Thoracic aorta (tissue), 2 donors: ENCODE results near the gene PIK3C2G. TPM values are rescaled to one million over a fixed set of nuclear protein-coding genes. Genes with fewer than 3 reads are reported as not detected.

Experiments
- ATAC-seq: fragments of 150-250 bp; one replicate; pipeline ENCODE4 v1.8.0; 2017; ENCODE audit warnings: low read depth; ENCODE audit not compliant: insufficient number of reproducible peaks, low FRiP score
- DNase-seq: peaks from one replicate; pipeline ENCODE4 v3.0.0-alpha.2; 2020; ENCODE audit warnings: low spot score
- H3K27ac ChIP-seq, 2 donors: fragments of 200-600 bp; sonication (generic); 1 replicate in 1 of 2; 2 replicates in 1 of 2; pipeline ENCODE4 v1.5.1; 2016; ENCODE audit warnings: mild to moderate bottlenecking in 2 of 2, moderate library complexity in 2 of 2
- H3K27me3 ChIP-seq: fragments of 200-600 bp; sonication (generic); replicated peaks from 2 replicates; pipeline ENCODE4 v1.6.0; 2016; ENCODE audit warnings: mild to moderate bottlenecking; ENCODE audit not compliant: insufficient read depth
- H3K36me3 ChIP-seq: fragments of 200-600 bp; sonication (generic); one replicate; pipeline ENCODE4 v1.5.1; 2016
- H3K4me1 ChIP-seq, 2 donors: fragments of 200-600 bp; sonication (generic); 1 replicate in 1 of 2; 2 replicates in 1 of 2; pipeline versions ENCODE4 v1.5.1 to v1.6.0; 2016; ENCODE audit warnings: low read depth in 2 of 2, mild to moderate bottlenecking in 1 of 2; ENCODE audit not compliant: control insufficient read depth in 1 of 2
- H3K4me3 ChIP-seq: fragments of 200-600 bp; sonication (generic); 2 replicates; pipeline ENCODE4 v1.5.1; 2016; ENCODE audit warnings: mild to moderate bottlenecking
- H3K9me3 ChIP-seq: fragments of 200-600 bp; sonication (generic); 2 replicates; pipeline ENCODE4 v1.5.1; 2016
- CTCF ChIP-seq: fragments of 200-600 bp; sonication (generic); IDR thresholded peaks from one replicate; pipeline ENCODE4 v1.5.1; 2019; ENCODE audit warnings: antibody characterized with exemption
- total RNA-seq, 2 donors: library from RNA; depleted of rRNA; stranded (reverse); fragments of >200 nt; gene quantifications; one replicate each; pipeline versions ENCODE4 v1.1.0 to v1.2.3, GENCODE V29; 2016

Gene PIK3C2G
- total RNA-seq, 2 donors from 2014 or later: not detected

- DNase-seq (no peak), ATAC-seq (no peak)
- Histone ChIP-seq H3K36me3 (no peaks in the 10 kb centered on the region), H3K27ac (no peak overlapping the region), H3K27me3 (no peaks in the 10 kb centered on the region), H3K4me1 (no peaks in the 10 kb centered on the region), H3K9me3 (no peaks in the 10 kb centered on the region), H3K4me3 (no peak overlapping the region)
- TF ChIP-seq CTCF: no peak
These were observed 21.8 kb upstream of the PIK3C2G start for GRCh38 chr12:18239526-18239925.

- Histone ChIP-seq H3K4me1 (no peaks in the 10 kb centered on the region), H3K4me3 (no peak overlapping the region), H3K36me3 (no peaks in the 10 kb centered on the region), H3K9me3 (no peaks in the 10 kb centered on the region), H3K27me3 (no peaks in the 10 kb centered on the region), H3K27ac (no peak overlapping the region)
- DNase-seq: no peak
- no peak for TF ChIP-seq CTCF
- no peak for ATAC-seq
These were observed 18.8 kb upstream of the PIK3C2G start for GRCh38 chr12:18242380-18243089.

- no peaks in the 10 kb centered on the region for H3K27me3 ChIP-seq
- H3K27ac ChIP-seq: no peak overlapping the region
- no peaks in the 10 kb centered on the region for H3K36me3 ChIP-seq
- ATAC-seq (no peak), DNase-seq (no peak)
- H3K4me1 ChIP-seq: no peaks in the 10 kb centered on the region
- no peak overlapping the region for H3K4me3 ChIP-seq
- no peak for TF ChIP-seq CTCF
- H3K9me3 ChIP-seq: no peaks in the 10 kb centered on the region
These were observed 18.1 kb upstream of the PIK3C2G start for GRCh38 chr12:18243238-18243637.

GRCh38 chr12:18246066-18246465, 15.3 kb upstream of the PIK3C2G start:
- H3K27ac ChIP-seq: no peak overlapping the region
- ATAC-seq (no peak), DNase-seq (no peak)
- H3K4me3 ChIP-seq: no peak overlapping the region
- TF ChIP-seq CTCF: no peak
- no peaks in the 10 kb centered on the region for H3K4me1 ChIP-seq
- no peaks in the 10 kb centered on the region for H3K9me3 ChIP-seq
- no peaks in the 10 kb centered on the region for H3K36me3 ChIP-seq
- no peaks in the 10 kb centered on the region for H3K27me3 ChIP-seq

GRCh38 chr12:18250313-18250916, 10.9 kb upstream of the PIK3C2G start:
- DNase-seq: no peak
- peak; percentile 45 for TF ChIP-seq CTCF
- no peaks in the 10 kb centered on the region for H3K4me1 ChIP-seq
- H3K4me3 ChIP-seq: no peak overlapping the region
- no peaks in the 10 kb centered on the region for H3K9me3 ChIP-seq
- no peak for ATAC-seq
- no peak overlapping the region for H3K27ac ChIP-seq
- H3K27me3 ChIP-seq: no peaks in the 10 kb centered on the region
- no peaks in the 10 kb centered on the region for H3K36me3 ChIP-seq
